ENCODE measurements around the gene DNAI7.

DNAI7 gene

GRCh38 chr12:25241167-25242020, 46.4 kb upstream of the DNAI7 start:
- Histone ChIP-seq H3K9ac (ENCODE audit: low read depth, low read length, poor library complexity) (no peak overlapping the region), H3K14ac (ENCODE audit: low read length) (no peak overlapping the region), H2BK12ac (ENCODE audit: low read length) (no peak overlapping the region), H2BK5ac (ENCODE audit: low read length) (no peak overlapping the region), H3K27ac (replicated peaks; ENCODE audit: low read length) (no peak overlapping the region), H3K4me3 (ENCODE audit: low read length in 2 of 2) (no peak overlapping the region), H2BK120ac (ENCODE audit: low read depth, low read length) (no peak overlapping the region), H3K23ac (ENCODE audit: low read depth, low read length, poor library complexity) (no peak overlapping the region), H3K79me1 (ENCODE audit: low read depth, low read length) (no peaks in the 10 kb centered on the region), H3K18ac (ENCODE audit: low read length) (no peak overlapping the region), H4K8ac (ENCODE audit: low read depth, low read length) (no peak overlapping the region), H3K36me3 (replicated peaks in 1 of 2; ENCODE audit: control insufficient read depth in 2 of 2, insufficient read depth in 2 of 2, low read length in 2 of 2) (peaks cover 2 to 42% of the 10 kb centered on the region in 2 donors), H2BK15ac (ENCODE audit: low read length) (no peak overlapping the region), H3K9me3 (replicated peaks in 1 of 2; ENCODE audit: control insufficient read depth in 2 of 2, insufficient read depth in 1 of 2, low read depth in 1 of 2, low read length in 2 of 2) (no peaks in the 10 kb centered on the region), H3K4me2 (ENCODE audit: insufficient read depth, low read length, poor library complexity, severe bottlenecking) (no peak overlapping the region), H4K91ac (ENCODE audit: low read depth, low read length, poor library complexity) (no peak overlapping the region), H3K4me1 (ENCODE audit: control insufficient read depth in 2 of 2, insufficient read depth in 1 of 2, low read depth in 1 of 2, low read length in 2 of 2) (no peaks in the 10 kb centered on the region), H3K4ac (ENCODE audit: low read length) (no peak overlapping the region), H2AFZ (ENCODE audit: low read length) (no peak overlapping the region), H3K27me3 (ENCODE audit: control insufficient read depth in 3 of 3, insufficient read depth in 3 of 3, low read depth in 1 of 3, low read length in 3 of 3) (no peaks in the 10 kb centered on the region), H2AK5ac (ENCODE audit: low read depth, low read length) (no peak overlapping the region)
- DNase-seq (ENCODE audit: low spot score): no peak
- WGBS, 2 donors (ENCODE audit: extremely low coverage in 2 of 2, insufficient read length in 2 of 2, insufficient replicate concordance in 1 of 2): no CpG with 5 or more reads among the region's 6 CpGs

GRCh38 chr12:25236626-25237025, 41.7 kb upstream of the DNAI7 start:
- H3K4me3 ChIP-seq (ENCODE audit: low read length in 2 of 2): no peak overlapping the region
- no peak overlapping the region for H2BK5ac ChIP-seq (ENCODE audit: low read length)
- H3K27me3 ChIP-seq (ENCODE audit: control insufficient read depth in 3 of 3, insufficient read depth in 3 of 3, low read depth in 1 of 3, low read length in 3 of 3): no peaks in the 10 kb centered on the region
- H2AK5ac ChIP-seq (ENCODE audit: low read depth, low read length): no peak overlapping the region
- H3K4me1 ChIP-seq (ENCODE audit: control insufficient read depth in 2 of 2, insufficient read depth in 1 of 2, low read depth in 1 of 2, low read length in 2 of 2): no peaks in the 10 kb centered on the region
- H3K18ac ChIP-seq (ENCODE audit: low read length): no peak overlapping the region
- H2BK15ac ChIP-seq (ENCODE audit: low read length): no peak overlapping the region
- H4K8ac ChIP-seq (ENCODE audit: low read depth, low read length): no peak overlapping the region
- no peak overlapping the region for H4K91ac ChIP-seq (ENCODE audit: low read depth, low read length, poor library complexity)
- no peaks in the 10 kb centered on the region for H3K9me3 ChIP-seq (replicated peaks in 1 of 2; ENCODE audit: control insufficient read depth in 2 of 2, insufficient read depth in 1 of 2, low read depth in 1 of 2, low read length in 2 of 2)
- H3K36me3 ChIP-seq (replicated peaks in 1 of 2; ENCODE audit: control insufficient read depth in 2 of 2, insufficient read depth in 2 of 2, low read length in 2 of 2): peaks cover 3 to 45% of the 10 kb centered on the region in 2 donors
- no peaks in the 10 kb centered on the region for H3K79me1 ChIP-seq (ENCODE audit: low read depth, low read length)
- no peak for DNase-seq (ENCODE audit: low spot score)
- no peak overlapping the region for H3K4me2 ChIP-seq (ENCODE audit: insufficient read depth, low read length, poor library complexity, severe bottlenecking)
- no peak overlapping the region for H2BK120ac ChIP-seq (ENCODE audit: low read depth, low read length)
- no peak overlapping the region for H3K23ac ChIP-seq (ENCODE audit: low read depth, low read length, poor library complexity)
- H3K4ac ChIP-seq (ENCODE audit: low read length): no peak overlapping the region
- no CpG with 5 or more reads among the region's 4 CpGs for WGBS, 2 donors (ENCODE audit: extremely low coverage in 2 of 2, insufficient read length in 2 of 2, insufficient replicate concordance in 1 of 2)
- no peak overlapping the region for H2AFZ ChIP-seq (ENCODE audit: low read length)
- no peak overlapping the region for H3K14ac ChIP-seq (ENCODE audit: low read length)
- H3K27ac ChIP-seq (replicated peaks; ENCODE audit: low read length): no peak overlapping the region
- H2BK12ac ChIP-seq (ENCODE audit: low read length): no peak overlapping the region
- no peak overlapping the region for H3K9ac ChIP-seq (ENCODE audit: low read depth, low read length, poor library complexity)

GRCh38 chr12:25236190-25236589, 41.2 kb upstream of the DNAI7 start:
- Histone ChIP-seq H3K4ac (ENCODE audit: low read length) (no peak overlapping the region), H3K23ac (ENCODE audit: low read depth, low read length, poor library complexity) (no peak overlapping the region), H3K4me2 (ENCODE audit: insufficient read depth, low read length, poor library complexity, severe bottlenecking) (no peak overlapping the region), H3K4me1 (ENCODE audit: control insufficient read depth in 2 of 2, insufficient read depth in 1 of 2, low read depth in 1 of 2, low read length in 2 of 2) (no peaks in the 10 kb centered on the region), H2AFZ (ENCODE audit: low read length) (no peak overlapping the region), H2BK12ac (ENCODE audit: low read length) (no peak overlapping the region), H3K18ac (ENCODE audit: low read length) (no peak overlapping the region), H3K27ac (replicated peaks; ENCODE audit: low read length) (no peak overlapping the region), H2BK120ac (ENCODE audit: low read depth, low read length) (no peak overlapping the region), H4K91ac (ENCODE audit: low read depth, low read length, poor library complexity) (no peak overlapping the region), H3K27me3 (ENCODE audit: control insufficient read depth in 3 of 3, insufficient read depth in 3 of 3, low read depth in 1 of 3, low read length in 3 of 3) (no peaks in the 10 kb centered on the region), H3K36me3 (replicated peaks in 1 of 2; ENCODE audit: control insufficient read depth in 2 of 2, insufficient read depth in 2 of 2, low read length in 2 of 2) (peaks cover 3 to 45% of the 10 kb centered on the region in 2 donors), H2BK5ac (ENCODE audit: low read length) (no peak overlapping the region), H3K14ac (ENCODE audit: low read length) (no peak overlapping the region), H3K9me3 (replicated peaks in 1 of 2; ENCODE audit: control insufficient read depth in 2 of 2, insufficient read depth in 1 of 2, low read depth in 1 of 2, low read length in 2 of 2) (no peaks in the 10 kb centered on the region), H2AK5ac (ENCODE audit: low read depth, low read length) (no peak overlapping the region), H3K4me3 (ENCODE audit: low read length in 2 of 2) (no peak overlapping the region), H3K79me1 (ENCODE audit: low read depth, low read length) (no peaks in the 10 kb centered on the region), H2BK15ac (ENCODE audit: low read length) (no peak overlapping the region), H3K9ac (ENCODE audit: low read depth, low read length, poor library complexity) (no peak overlapping the region), H4K8ac (ENCODE audit: low read depth, low read length) (no peak overlapping the region)
- WGBS, 2 donors (ENCODE audit: extremely low coverage in 2 of 2, insufficient read length in 2 of 2, insufficient replicate concordance in 1 of 2): no CpG with 5 or more reads among the region's 1 CpG
- DNase-seq (ENCODE audit: low spot score): no peak

- Histone ChIP-seq H3K23ac (ENCODE audit: low read depth, low read length, poor library complexity) (no peak overlapping the region), H2AFZ (ENCODE audit: low read length) (no peak overlapping the region), H3K4ac (ENCODE audit: low read length) (no peak overlapping the region), H4K8ac (ENCODE audit: low read depth, low read length) (no peak overlapping the region), H3K4me1 (ENCODE audit: control insufficient read depth in 2 of 2, insufficient read depth in 1 of 2, low read depth in 1 of 2, low read length in 2 of 2) (no peaks in the 10 kb centered on the region), H3K4me2 (ENCODE audit: insufficient read depth, low read length, poor library complexity, severe bottlenecking) (no peak overlapping the region), H2BK120ac (ENCODE audit: low read depth, low read length) (no peak overlapping the region), H2BK12ac (ENCODE audit: low read length) (no peak overlapping the region), H3K9me3 (replicated peaks in 1 of 2; ENCODE audit: control insufficient read depth in 2 of 2, insufficient read depth in 1 of 2, low read depth in 1 of 2, low read length in 2 of 2) (no peaks in the 10 kb centered on the region), H3K14ac (ENCODE audit: low read length) (no peak overlapping the region), H3K27me3 (ENCODE audit: control insufficient read depth in 3 of 3, insufficient read depth in 3 of 3, low read depth in 1 of 3, low read length in 3 of 3) (no peaks in the 10 kb centered on the region), H2AK5ac (ENCODE audit: low read depth, low read length) (no peak overlapping the region), H3K9ac (ENCODE audit: low read depth, low read length, poor library complexity) (no peak overlapping the region), H3K79me1 (ENCODE audit: low read depth, low read length) (no peaks in the 10 kb centered on the region), H2BK15ac (ENCODE audit: low read length) (no peak overlapping the region), H3K27ac (replicated peaks; ENCODE audit: low read length) (no peak overlapping the region), H3K36me3 (replicated peaks in 1 of 2; ENCODE audit: control insufficient read depth in 2 of 2, insufficient read depth in 2 of 2, low read length in 2 of 2) (peaks cover 2 to 40% of the 10 kb centered on the region in 2 donors), H2BK5ac (ENCODE audit: low read length) (no peak overlapping the region), H4K91ac (ENCODE audit: low read depth, low read length, poor library complexity) (no peak overlapping the region), H3K4me3 (ENCODE audit: low read length in 2 of 2) (no peak overlapping the region), H3K18ac (ENCODE audit: low read length) (no peak overlapping the region)
- DNase-seq (ENCODE audit: low spot score): no peak
- no CpG with 5 or more reads among the region's 1 CpG for WGBS, 2 donors (ENCODE audit: extremely low coverage in 2 of 2, insufficient read length in 2 of 2, insufficient replicate concordance in 1 of 2)
These were observed 18.4 kb upstream of the DNAI7 start for GRCh38 chr12:25213338-25213737.

All from neuronal stem cell (in vitro differentiated cells).